HG02678 (cell line): ENCODE data around the gene SERPINA9.
A peak's percentile ranks its signal among the peaks of the same experiment; 100 is the strongest.
"Not testable (repeated sequence)": the region's sequence is repeated elsewhere in the genome, so short reads cannot be mapped to it uniquely, and the experiment has no call there.

Experiments used
- ATAC-seq: cut with Tn5 transposase; IDR thresholded peaks from one replicate; pipeline ENCODE4 v1.9.1; 2021; ENCODE audit warnings: mild to moderate bottlenecking, moderate library complexity; ENCODE audit not compliant: unreplicated experiment

The SERPINA9 gene

GRCh38 chr14:94476023-94476422 lies at the start of gene SERPINA9:
TSS of gene SERPINA9 (minus strand) at chr14:94476197. CDS start at chr14:94469840, 6,357 bp downstream.
- no peak for ATAC-seq

GRCh38 chr14:94524093-94524492 lies 48.1 kb upstream of the SERPINA9 start:
- no peak for ATAC-seq

GRCh38 chr14:94523265-94523664 lies 47.3 kb upstream of the SERPINA9 start:
- ATAC-seq, result no peak

GRCh38 chr14:94522115-94522724 lies 46.2 kb upstream of the SERPINA9 start:
- no peak for ATAC-seq

GRCh38 chr14:94521375-94522114 lies 45.5 kb upstream of the SERPINA9 start:
- ATAC-seq, result no peak

GRCh38 chr14:94517641-94518257 lies 41.8 kb upstream of the SERPINA9 start:
- ATAC-seq, result no peak

GRCh38 chr14:94517248-94517640 lies 41.2 kb upstream of the SERPINA9 start:
- ATAC-seq, result no peak

GRCh38 chr14:94515856-94516255 lies 39.9 kb upstream of the SERPINA9 start:
- ATAC-seq, result no peak

- ATAC-seq, result no peak
Measured at GRCh38 chr14:94515426-94515825, 39.4 kb upstream of the SERPINA9 start.

GRCh38 chr14:94514351-94514750 lies 38.4 kb upstream of the SERPINA9 start:
- no peak for ATAC-seq

- ATAC-seq, result not testable (repeated sequence)
Measured at GRCh38 chr14:94510481-94510880, 34.5 kb upstream of the SERPINA9 start.

- ATAC-seq, result no peak
Measured at GRCh38 chr14:94509356-94509755, 33.4 kb upstream of the SERPINA9 start, which contains the start of gene SERPINA12. TSS of gene SERPINA12 (minus strand) at chr14:94509469. CDS start at chr14:94498397, 11,072 bp downstream.

GRCh38 chr14:94505641-94506040 lies 29.6 kb upstream of the SERPINA9 start:
- no peak for ATAC-seq

- no peak for ATAC-seq
Measured at GRCh38 chr14:94505206-94505605, 29.2 kb upstream of the SERPINA9 start.

- no peak for ATAC-seq
Measured at GRCh38 chr14:94501588-94502516, 25.9 kb upstream of the SERPINA9 start.

GRCh38 chr14:94500264-94500663 lies 24.3 kb upstream of the SERPINA9 start:
- ATAC-seq, result no peak

- no peak for ATAC-seq
Measured at GRCh38 chr14:94499673-94500072, 23.7 kb upstream of the SERPINA9 start.

GRCh38 chr14:94498215-94498614 lies 22.2 kb upstream of the SERPINA9 start:
- ATAC-seq, result no peak

- peak; percentile 42 for ATAC-seq
Measured at GRCh38 chr14:94494085-94494484, 18.1 kb upstream of the SERPINA9 start.

- no peak for ATAC-seq
Measured at GRCh38 chr14:94491511-94491910, 15.5 kb upstream of the SERPINA9 start.

- no peak for ATAC-seq
Measured at GRCh38 chr14:94489336-94489735, 13.3 kb upstream of the SERPINA9 start.
